BLaER1 (cell line): ENCODE measurements around the gene NTSR1.
A peak's percentile ranks its signal among the peaks of the same experiment; 100 is the strongest.

Experiments used
- H3K27ac ChIP-seq: shearing (Covaris generic); formaldehyde crosslinking; 2 replicates; pipeline ENCODE4 v1.8.1; 2022
- H3K27me3 ChIP-seq: shearing (Covaris generic); formaldehyde crosslinking; 2 replicates; pipeline ENCODE4 v1.8.1; 2022
- H3K36me3 ChIP-seq: shearing (Covaris generic); formaldehyde crosslinking; 2 replicates; pipeline ENCODE4 v1.8.1; 2022
- H3K4me1 ChIP-seq: shearing (Covaris generic); formaldehyde crosslinking; 2 replicates; pipeline ENCODE4 v1.8.1; 2022
- H3K4me2 ChIP-seq: shearing (Covaris generic); formaldehyde crosslinking; 2 replicates; pipeline ENCODE4 v1.8.1; 2022
- H3K4me3 ChIP-seq: shearing (Covaris generic); formaldehyde crosslinking; 2 replicates; pipeline ENCODE4 v1.8.1; 2022
- H3K9ac ChIP-seq: shearing (Covaris generic); formaldehyde crosslinking; 2 replicates; pipeline ENCODE4 v1.8.1; 2022
- H3K9me3 ChIP-seq: shearing (Covaris generic); formaldehyde crosslinking; 2 replicates; pipeline ENCODE4 v1.8.1; 2022
- H4K20me1 ChIP-seq: shearing (Covaris generic); formaldehyde crosslinking; 2 replicates; pipeline ENCODE4 v1.8.1; 2022
- Cebpa-rat ChIP-seq: shearing (Covaris generic); IDR thresholded peaks from 2 replicates; pipeline ENCODE4 v1.8.1; 2022

NTSR1 gene

GRCh38 chr20:62809530-62810428, 101.1 kb downstream of the NTSR1 start:
- Histone ChIP-seq H3K9ac (peak overlapping the region; percentile 27; the same call in 1 of the 2 replicates), H3K4me3 (no peak overlapping the region), H3K27ac (no peak overlapping the region), H3K27me3 (peaks cover 8% of the 10 kb centered on the region), H3K36me3 (peaks cover 75% of the 10 kb centered on the region), H3K4me2 (peak overlapping the region; percentile 46), H3K9me3 (no peaks in the 10 kb centered on the region), H3K4me1 (peaks cover 81% of the 10 kb centered on the region), H4K20me1 (peaks cover 96% of the 10 kb centered on the region)
- TF ChIP-seq Cebpa-rat = no peak

DNA sequence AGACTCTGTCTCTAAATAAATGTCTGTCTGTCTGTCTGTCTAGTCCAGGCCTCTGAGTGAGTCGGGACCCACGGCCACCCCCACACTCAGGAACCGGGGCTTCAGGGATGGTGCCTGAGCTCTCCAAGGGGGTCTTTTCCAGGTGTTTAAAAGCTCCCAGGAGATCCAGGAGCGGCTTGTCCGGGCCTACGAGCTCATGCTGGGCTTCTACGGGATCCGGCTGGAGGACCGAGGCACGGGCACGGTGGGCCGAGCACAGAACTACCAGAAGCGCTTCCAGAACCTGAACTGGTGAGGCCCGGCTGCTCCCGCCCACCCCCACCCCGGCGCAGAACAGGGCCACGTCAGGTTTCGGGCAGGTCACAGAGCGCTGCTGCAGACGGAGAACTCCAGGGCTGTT, 102.7 kb downstream of the NTSR1 start:
- peaks cover 100% of the 10 kb centered on the region for H4K20me1 ChIP-seq
- peak overlapping the region; percentile 46; the same call in 1 of the 2 replicates for H3K4me2 ChIP-seq
- peaks cover 88% of the 10 kb centered on the region for H3K4me1 ChIP-seq
- peaks cover 24% of the 10 kb centered on the region for H3K27me3 ChIP-seq
- no peaks in the 10 kb centered on the region for H3K9me3 ChIP-seq
- H3K4me3 ChIP-seq = no peak overlapping the region
- no peak for TF ChIP-seq Cebpa-rat
- H3K27ac ChIP-seq = no peak overlapping the region
- H3K9ac ChIP-seq = no peak overlapping the region
- peaks cover 75% of the 10 kb centered on the region for H3K36me3 ChIP-seq

- Histone ChIP-seq H3K9me3 (no peaks in the 10 kb centered on the region), H3K36me3 (peaks cover 73% of the 10 kb centered on the region), H3K27me3 (peaks cover 28% of the 10 kb centered on the region), H3K4me3 (no peak overlapping the region), H3K4me1 (peaks cover 88% of the 10 kb centered on the region), H3K9ac (no peak overlapping the region), H3K4me2 (no peak overlapping the region), H4K20me1 (peaks cover 98% of the 10 kb centered on the region), H3K27ac (no peak overlapping the region)
- TF ChIP-seq Cebpa-rat = no peak
These were observed 103.1 kb downstream of the NTSR1 start for GRCh38 chr20:62811720-62812119.
